OCI-LY7 (cell line): Measurements from ENCODE around the gene DRAM1.

Source experiments
- CTCF ChIP-seq: fragments of 200-600 bp; sonication (generic); conservative IDR thresholded peaks from 2 replicates; pipeline ENCODE4 v1.5.1; 2014; ENCODE audit warnings: mild to moderate bottlenecking, antibody characterized with exemption, low read length, moderate library complexity, mixed read lengths
- EZH2phosphoT487 ChIP-seq: fragments of 200-600 bp; sonication (generic); IDR thresholded peaks from 2 replicates; pipeline ENCODE4 v1.6.1; 2018; ENCODE audit warnings: low read depth, borderline replicate concordance, mild to moderate bottlenecking, mixed run types, antibody characterized with exemption, low read length, moderate library complexity, mixed read lengths

GRCh38 chr12:101838628-101839323, 38.6 kb upstream of the DRAM1 start:
- peak; percentile 22; the same call in 1 of the 2 replicates for TF ChIP-seq CTCF
- no peak for TF ChIP-seq EZH2phosphoT487
